Activated CD8-positive, alpha-beta memory T cell treated with anti-CD3 and anti-CD28 coated beads for 4 hours (primary cell): ENCODE data around the gene SCFD2.
"Not testable (repeated sequence)": the region's sequence is repeated elsewhere in the genome, so short reads cannot be mapped to it uniquely, and the experiment has no call there.

Source experiments
- DNase-seq, 2 donors: peaks; one replicate each; pipeline ENCODE4 v3.0.0-alpha.2; 2020; ENCODE audit warnings: low read depth in 2 of 2

The SCFD2 gene

DNA sequence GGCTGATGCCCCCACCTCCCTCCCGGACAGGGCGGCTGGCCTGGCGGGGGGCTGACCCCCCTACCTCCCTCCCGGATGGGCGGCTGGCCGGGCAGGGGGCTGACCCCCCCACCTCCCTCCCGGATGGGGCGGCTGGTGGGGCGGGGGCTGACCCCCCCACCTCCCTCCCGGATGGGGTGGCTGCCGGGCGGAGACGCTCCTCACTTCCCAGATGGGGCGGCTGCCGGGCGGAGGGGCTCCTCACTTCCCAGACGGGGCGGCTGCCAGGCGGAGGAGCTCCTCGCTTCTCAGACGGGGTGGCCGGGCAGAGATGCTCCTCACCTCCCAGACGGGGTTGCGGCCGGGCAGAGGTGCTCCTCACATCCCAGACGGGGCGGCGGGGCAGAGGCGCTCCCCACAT is 127.5 kb downstream of the SCFD2 start:
- DNase-seq = not testable (repeated sequence)

DNA sequence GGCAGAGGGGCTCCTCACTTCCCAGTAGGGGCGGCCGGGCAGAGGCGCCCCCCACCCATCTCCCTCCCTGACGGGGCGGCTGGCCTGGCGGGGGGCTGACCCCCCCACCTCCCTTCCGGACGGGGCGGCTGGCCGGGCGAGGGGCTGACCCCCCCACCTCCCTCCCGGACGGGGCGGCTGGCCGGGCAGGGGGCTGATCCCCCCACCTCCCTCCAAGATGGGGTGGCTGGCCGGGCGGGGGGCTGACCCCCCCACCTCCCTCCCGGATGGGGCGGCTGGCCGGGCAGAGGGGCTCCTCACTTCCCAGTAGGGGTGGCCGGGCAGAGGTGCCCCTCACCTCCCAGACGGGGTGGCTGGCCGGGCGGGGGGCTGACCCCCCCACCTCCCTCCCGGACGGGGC is 128.1 kb downstream of the SCFD2 start:
- not testable (repeated sequence) for DNase-seq

DNA sequence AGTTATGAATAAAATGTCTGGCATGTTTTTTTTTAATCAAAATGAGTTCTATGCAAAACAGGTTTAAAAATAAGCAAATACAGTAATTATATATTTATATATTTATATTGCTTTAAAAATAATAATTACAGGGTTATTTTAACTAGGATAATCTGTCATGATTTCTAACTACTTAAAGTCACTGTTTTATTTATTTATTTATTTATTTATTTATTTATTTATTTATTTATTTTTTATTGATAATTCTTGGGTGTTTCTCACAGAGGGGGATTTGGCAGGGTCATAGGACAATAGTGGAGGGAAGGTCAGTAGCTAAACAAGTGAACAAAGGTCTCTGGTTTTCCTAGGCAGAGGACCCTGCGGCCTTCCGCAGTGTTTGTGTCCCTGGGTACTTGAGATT is 129.2 kb downstream of the SCFD2 start:
- DNase-seq = not testable (repeated sequence)

DNA sequence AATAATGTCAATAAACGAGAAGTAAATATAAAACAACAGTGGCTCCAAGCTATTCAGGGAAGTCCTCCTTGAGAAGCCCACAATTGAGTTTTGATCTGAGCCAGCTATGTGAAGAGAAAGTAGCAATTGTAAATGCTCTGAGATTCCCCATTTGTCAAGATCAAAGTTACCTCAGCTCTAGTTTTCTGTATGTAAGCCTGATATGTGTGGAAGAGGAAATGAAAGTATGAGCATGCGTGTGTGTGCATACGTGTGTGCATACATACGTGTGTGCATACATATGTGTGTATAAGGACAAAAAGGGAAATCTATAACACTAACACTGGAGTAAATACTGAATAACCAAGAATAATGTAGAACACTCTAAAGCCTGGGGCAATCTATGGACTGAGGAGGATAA is 130.3 kb downstream of the SCFD2 start:
- DNase-seq = no peak

GRCh38 chr4:53234669-53235068 is 131.2 kb downstream of the SCFD2 start:
- DNase-seq = no peak

DNA sequence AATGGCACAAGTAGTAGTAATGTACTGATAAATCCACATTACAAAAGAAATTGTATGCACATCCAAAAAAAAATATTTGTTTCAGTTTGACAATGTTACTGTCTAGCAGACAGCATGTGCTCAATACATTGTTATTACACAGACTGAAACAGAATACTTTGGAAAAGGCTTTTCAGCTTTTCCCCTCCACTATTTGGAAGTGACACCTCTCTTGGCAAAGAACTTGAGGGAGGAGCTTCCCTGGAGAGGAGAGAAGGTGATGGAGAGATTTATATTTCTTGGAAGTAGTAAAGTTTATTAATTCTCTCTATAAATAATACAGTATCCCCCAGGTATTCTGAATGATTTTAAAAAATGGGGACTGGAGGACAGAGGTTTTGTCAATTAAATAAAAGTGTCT is 131.8 kb downstream of the SCFD2 start:
- DNase-seq = no peak

GRCh38 chr4:53233114-53233795 is 132.6 kb downstream of the SCFD2 start:
- no peak for DNase-seq

- no peak for DNase-seq
Measured at GRCh38 chr4:53232371-53232770, 133.5 kb downstream of the SCFD2 start.

- DNase-seq = no peak
Measured at GRCh38 chr4:53228036-53228435, 137.8 kb downstream of the SCFD2 start.

DNA sequence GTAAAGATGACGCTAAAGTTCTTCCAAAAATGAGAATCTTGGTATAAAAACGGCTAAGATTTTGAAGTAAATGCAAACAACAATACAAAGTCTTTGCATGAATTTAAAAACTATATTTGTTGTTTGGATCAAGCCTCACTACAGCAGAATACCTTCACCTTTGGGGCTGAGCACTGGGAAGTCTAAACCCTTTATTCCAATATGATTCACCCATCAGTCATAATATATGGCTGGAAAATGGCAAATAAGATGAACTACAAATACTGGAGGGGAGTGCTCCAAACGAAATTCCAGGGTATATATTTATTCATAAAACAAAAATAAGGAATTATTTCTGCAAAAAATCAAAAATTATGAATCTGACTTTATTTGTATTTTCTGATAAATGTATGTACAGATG is 138.4 kb downstream of the SCFD2 start:
- no peak for DNase-seq

GRCh38 chr4:53221832-53222480 is 143.9 kb downstream of the SCFD2 start:
- DNase-seq = no peak

DNA sequence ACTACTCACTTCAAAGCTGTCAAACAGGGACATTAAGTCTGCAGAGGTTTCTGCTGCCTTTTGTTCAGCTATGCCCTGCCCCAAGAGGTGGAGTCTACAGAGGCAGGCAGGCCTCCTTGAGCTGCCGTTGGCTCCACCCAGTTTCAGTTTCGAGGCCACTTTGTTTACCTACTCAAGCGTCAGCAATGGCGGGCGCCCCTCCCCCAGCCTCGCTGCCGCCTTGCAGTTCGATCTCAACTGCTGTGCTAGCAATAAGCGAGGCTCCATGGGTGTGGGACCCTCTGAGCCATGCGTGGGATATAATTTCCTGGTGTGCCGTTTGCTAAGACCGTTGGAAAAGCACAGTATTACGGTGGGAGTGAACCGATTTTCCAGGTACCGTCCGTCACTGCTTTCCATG is 146.7 kb downstream of the SCFD2 start:
- not testable (repeated sequence) for DNase-seq

DNA sequence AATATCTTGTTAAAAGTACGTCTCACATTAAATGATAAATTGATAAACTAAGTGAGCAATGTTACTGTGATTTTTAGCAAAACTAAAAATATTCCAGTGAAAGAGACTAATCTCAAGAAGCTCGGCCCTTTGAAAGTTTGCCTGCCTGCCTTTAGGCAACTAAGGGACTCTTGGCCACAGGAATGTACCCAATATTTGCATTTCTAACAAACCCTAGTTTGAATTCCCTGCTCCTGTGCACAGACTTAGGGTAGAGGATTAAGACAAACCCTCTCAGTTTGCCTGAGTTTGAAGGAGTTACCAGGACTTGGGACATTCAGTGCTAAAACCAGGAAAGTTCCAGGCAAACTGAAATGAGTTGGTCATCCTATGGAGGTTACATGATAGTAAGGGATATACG is 157.1 kb downstream of the SCFD2 start:
- DNase-seq = no peak

- no peak for DNase-seq
Measured at GRCh38 chr4:53205970-53206369, 159.9 kb downstream of the SCFD2 start.

DNA sequence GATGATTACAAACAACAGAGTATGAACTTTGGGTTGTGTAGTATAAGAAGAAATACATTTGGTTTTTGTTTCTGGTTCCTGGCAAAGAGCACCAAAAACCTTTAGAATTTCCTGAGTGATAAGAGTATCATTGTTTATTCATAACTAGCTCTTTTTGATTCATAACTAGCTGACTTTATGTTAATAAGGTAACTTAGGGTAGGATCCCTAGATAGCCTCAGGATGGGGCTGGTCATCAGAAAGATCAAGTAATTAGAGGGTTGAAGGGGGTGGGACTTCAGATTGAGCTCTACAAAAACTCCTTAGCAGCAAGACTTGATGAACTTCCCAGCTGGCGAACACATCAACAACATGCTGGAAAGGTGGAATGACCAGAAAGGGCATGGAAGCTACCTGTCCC is 166.5 kb downstream of the SCFD2 start:
- DNase-seq = no peak

DNA sequence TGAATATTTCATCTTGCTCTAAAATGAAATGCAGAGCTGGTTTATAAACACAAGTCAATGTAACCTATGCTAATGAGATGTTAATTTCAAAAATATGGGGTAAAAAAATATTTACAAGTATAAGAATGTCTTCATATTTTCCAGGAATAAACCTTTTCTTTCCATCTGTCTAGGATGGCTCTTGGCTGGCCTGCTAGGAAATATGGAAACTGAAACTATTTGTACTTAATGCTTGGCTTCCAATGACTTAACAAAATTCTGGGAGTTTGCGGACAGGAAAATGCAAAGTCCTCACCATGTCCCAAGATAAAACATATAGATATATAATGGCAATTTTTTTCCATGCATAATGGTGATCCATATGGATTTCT is 168.1 kb downstream of the SCFD2 start:
- no peak for DNase-seq

DNA sequence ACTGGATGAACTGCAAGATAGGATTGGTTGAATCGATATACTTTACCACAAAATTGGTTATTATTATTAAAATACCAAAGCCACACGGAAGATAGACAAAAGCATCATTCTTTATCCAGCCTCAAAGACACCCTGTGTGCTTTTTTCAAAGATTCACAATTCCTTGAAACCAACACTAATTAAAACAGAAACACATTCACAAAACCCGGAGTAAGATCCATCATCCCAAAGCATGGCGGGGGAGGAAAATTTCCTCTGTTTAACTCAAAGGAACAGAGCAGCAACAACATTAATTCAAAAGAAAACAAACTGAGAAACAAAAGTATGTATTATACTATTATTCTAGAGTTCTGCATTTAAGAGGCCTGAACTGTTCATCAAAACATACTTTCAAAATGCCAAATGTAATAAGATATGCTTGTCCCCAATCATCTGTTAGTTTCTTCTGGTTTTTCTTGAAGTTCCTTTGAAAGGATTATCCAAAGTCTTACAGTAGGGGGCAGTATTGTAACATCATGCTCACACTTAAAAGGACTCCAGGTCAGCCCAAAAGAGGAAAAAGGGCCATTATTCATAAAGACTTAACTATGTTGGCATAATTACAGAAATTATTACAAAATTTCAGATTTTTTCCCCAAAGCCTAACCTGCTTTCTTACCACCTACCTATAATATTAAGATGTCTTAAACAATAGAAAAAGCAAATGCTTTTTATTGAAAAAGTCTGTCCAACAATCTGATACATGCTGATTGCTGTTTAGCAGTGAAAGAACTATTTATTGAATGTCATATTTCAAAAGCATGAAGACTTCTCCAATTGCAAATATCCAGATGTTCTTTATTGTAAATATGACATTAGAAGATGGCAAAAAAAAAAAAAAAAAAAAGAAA is 168.7 kb downstream of the SCFD2 start:
- no peak for DNase-seq

DNA sequence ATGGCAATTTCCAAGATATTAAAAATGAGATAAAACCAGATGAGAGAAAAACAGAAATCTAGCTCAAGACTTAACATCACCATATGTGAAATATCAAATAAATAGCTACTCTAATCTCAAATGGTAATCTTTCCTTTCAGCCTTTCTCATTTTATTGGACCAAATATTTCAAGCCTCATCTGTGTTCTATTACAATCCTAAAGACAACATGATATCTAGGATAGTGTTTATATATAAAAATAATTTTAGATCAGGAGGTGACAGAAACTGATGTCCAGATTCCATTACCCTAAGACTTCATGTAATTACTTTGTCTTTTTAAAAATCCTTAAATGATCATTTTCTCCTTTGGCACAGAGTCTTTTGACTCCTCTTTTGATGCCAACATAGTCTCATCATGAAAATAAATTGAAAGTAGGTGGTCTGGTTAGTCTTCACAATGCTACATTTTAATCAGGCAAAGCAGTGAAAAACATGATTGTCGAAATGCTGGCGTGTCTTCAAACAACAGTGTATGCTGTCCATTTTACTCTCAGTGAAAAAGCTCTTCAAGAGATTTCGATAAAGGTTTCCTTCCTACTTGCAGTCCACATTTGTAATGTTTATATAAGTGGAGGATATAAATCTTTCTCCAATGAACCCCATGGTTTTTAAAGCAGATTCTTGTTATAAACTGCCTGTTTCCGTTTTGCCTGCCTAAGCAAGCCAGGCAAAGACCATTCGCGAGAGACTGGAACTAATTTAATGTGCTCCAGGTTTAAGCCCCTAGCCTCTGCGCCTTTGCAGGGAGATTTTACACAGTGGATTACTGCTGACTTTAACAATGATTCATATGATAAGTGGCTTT is 169.8 kb downstream of the SCFD2 start:
- no peak for DNase-seq

GRCh38 chr4:53194727-53195126 is 171.1 kb downstream of the SCFD2 start:
- no peak for DNase-seq

DNA sequence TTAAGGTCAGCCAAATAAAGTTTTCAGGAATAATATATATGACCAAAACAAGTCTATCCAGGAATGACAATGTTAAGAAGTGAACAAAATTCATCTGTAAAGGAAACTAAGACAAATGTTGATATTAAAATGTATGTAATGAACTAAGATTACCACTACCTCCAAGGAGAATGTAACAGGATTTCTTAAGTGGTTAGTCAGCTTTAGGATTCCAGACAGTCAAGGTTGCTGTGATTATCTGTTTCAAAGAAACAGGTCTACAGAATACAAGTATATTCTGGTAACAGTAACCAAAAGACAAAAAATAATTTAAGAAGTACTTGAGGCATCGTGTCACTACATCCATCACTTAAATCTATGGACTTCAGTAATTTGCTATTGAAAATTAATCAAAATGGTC is 172.8 kb downstream of the SCFD2 start:
- DNase-seq = no peak

GRCh38 chr4:53192496-53192895 is 173.4 kb downstream of the SCFD2 start:
- no peak for DNase-seq

DNA sequence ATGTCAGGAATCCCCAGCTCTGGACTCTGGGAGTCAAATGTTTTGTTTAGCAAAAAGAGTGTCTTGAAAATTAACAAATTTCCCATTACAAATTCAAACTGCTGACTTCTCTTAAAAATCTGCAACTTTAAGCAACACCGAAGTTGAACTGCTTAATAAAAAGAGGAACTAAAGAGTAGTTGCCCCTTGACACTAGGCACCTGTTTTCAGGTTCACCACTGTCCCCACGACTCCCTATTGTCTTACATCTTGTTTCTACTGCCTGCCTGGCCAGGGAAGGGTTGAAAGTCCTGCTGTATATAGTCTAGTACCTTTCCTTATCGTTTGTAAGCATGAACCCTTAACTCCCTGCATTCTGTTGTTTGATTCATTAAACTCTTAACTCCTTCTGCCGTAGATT is 173.9 kb downstream of the SCFD2 start:
- DNase-seq = no peak
